Fibroblast of pulmonary artery (primary cell): ENCODE measurements around the gene HRH1.

Source experiments
- DNase-seq: peaks from one replicate; pipeline ENCODE4 v3.0.0-alpha.2; 2010; ENCODE audit warnings: low read depth
- H3K4me3 ChIP-seq: replicated peaks from 2 replicates; pipeline ENCODE4 v1.5.1; 2011; ENCODE audit warnings: low read depth, mild to moderate bottlenecking, control low read depth, low read length, moderate library complexity
- TF ChIP-seq, protein P1 (sequence below): IDR thresholded peaks from 2 replicates; pipeline ENCODE4 v1.5.1; 2011; ENCODE audit warnings: mild to moderate bottlenecking, control low read depth, low read length, inconsistent platforms; ENCODE audit errors: missing control alignments

The HRH1 gene

GRCh38 chr3:11271986-11272904, 118.0 kb downstream of the HRH1 start, which contains the start of gene ATG7:
TSS of gene ATG7 (plus strand) at chr3:11272397. CDS start at chr3:11298696, 26,299 bp downstream.
- peak within 1 kb of the TSS; percentile 74 for H3K4me3 ChIP-seq
- TF ChIP-seq, protein P1, sequence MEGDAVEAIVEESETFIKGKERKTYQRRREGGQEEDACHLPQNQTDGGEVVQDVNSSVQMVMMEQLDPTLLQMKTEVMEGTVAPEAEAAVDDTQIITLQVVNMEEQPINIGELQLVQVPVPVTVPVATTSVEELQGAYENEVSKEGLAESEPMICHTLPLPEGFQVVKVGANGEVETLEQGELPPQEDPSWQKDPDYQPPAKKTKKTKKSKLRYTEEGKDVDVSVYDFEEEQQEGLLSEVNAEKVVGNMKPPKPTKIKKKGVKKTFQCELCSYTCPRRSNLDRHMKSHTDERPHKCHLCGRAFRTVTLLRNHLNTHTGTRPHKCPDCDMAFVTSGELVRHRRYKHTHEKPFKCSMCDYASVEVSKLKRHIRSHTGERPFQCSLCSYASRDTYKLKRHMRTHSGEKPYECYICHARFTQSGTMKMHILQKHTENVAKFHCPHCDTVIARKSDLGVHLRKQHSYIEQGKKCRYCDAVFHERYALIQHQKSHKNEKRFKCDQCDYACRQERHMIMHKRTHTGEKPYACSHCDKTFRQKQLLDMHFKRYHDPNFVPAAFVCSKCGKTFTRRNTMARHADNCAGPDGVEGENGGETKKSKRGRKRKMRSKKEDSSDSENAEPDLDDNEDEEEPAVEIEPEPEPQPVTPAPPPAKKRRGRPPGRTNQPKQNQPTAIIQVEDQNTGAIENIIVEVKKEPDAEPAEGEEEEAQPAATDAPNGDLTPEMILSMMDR: no peak
- DNase-seq: peak; percentile 98

- peak; percentile 33 for DNase-seq
Observed at GRCh38 chr3:11272906-11273574, 118.7 kb downstream of the HRH1 start.

GRCh38 chr3:11273891-11274291, 119.6 kb downstream of the HRH1 start:
- TF ChIP-seq, protein P1: no peak
- no peak overlapping the region for H3K4me3 ChIP-seq
- no peak for DNase-seq

More at GRCh38 chr3:11272906-11273574, 118.7 kb downstream of the HRH1 start:
- peak overlapping the region; percentile 74 for H3K4me3 ChIP-seq
- TF ChIP-seq, protein P1: no peak

- no peak for DNase-seq
- TF ChIP-seq, protein P1: no peak
Observed at GRCh38 chr3:11274566-11275142, 120.4 kb downstream of the HRH1 start.

GRCh38 chr3:11275926-11276325, 121.6 kb downstream of the HRH1 start:
- TF ChIP-seq, protein P1: no peak
- H3K4me3 ChIP-seq: no peak overlapping the region
- DNase-seq: no peak

More at GRCh38 chr3:11274566-11275142, 120.4 kb downstream of the HRH1 start:
- no peak overlapping the region for H3K4me3 ChIP-seq

DNA sequence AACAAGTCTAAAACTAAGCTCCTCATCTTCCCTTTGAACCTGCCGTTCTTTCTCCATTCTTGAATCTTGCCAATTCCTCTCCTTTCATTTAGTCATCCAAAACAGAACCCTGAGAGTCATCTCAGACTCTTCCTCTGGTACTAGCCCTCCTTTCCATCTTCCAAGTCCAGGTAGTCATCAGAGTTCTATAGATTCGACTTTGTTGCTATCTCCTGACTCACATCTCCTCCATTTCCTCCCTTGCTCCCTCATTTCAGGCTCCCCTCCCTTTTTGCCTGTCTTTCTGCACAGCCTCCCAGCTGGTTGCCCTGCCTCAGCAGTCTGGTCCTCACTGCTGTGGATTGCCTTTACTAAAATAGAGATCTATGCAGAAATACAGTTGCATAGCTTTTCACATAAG, 122.6 kb downstream of the HRH1 start:
- no peak overlapping the region for H3K4me3 ChIP-seq
- TF ChIP-seq, protein P1: no peak
- no peak for DNase-seq
